Measurements from ENCODE around the gene DHRSX. TPM values are rescaled to one million over a fixed set of nuclear protein-coding genes. Genes with fewer than 3 reads are reported as not detected.

The DHRSX gene
- total and polyA plus RNA-seq, 2 donors (not counting 3 experiments of a cell fraction or from before 2014, with no cell fraction given) = 27.1 to 37.7 TPM

DNA sequence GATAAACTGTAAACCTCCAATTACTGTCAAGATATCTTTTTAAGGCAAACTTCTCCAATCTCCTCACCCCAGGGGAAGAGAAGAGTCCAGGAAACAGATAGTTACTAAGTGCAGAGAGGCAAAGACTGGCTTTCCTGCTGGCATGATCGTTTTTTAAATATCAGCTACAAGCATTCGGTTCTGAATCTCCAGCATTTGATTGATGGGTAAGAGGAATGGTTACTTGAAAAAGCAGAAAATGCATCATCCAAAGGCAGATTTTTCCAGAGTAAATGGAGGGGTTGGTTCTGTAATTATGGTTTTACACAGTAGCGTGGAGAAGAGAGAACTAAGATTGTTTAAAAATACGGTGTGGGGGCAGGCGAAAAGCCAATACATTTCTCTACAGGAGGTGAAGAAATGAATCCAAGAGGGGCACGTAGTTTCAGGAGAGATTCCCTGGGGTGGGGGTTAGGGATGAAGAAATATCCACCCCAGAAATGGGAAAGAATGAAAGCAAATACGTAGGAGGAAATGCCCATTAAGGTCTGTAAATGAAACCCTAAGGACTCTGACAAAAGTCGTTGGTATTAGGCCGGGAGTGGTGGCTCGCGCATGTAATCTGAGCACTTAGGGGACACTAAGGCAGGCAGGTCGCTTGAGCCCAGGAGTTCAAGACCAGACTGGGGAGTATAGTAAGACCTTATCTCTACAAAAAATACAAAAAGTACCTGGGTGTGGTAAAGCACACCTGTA, 248.3 kb downstream of the DHRSX start:
- TF ChIP-seq, protein P1, sequence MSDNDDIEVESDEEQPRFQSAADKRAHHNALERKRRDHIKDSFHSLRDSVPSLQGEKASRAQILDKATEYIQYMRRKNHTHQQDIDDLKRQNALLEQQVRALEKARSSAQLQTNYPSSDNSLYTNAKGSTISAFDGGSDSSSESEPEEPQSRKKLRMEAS (IDR thresholded peaks at IDR 0.05; ENCODE audit: insufficient read depth, insufficient read length) = no peak
- TF ChIP-seq POLR2A (IDR thresholded peaks at IDR 0.05; ENCODE audit: low read depth, low read length) = no peak
- FAIRE-seq (no peak), DNase-seq (ENCODE audit: low read depth, low spot score) (no peak)
- Histone ChIP-seq H3K4me1 (ENCODE audit: control insufficient read depth, extremely low read depth, insufficient read depth, low read length) (no peaks in the 10 kb centered on the region), H3K79me2 (ENCODE audit: control insufficient read depth, insufficient read depth, low read length) (no peaks in the 10 kb centered on the region), H3K27ac (ENCODE audit: insufficient read depth, low read depth, low read length) (no peak overlapping the region), H3K9ac (replicated peaks; ENCODE audit: extremely low read depth, insufficient read depth, low read length) (no peak overlapping the region), H4K20me1 (replicated peaks; ENCODE audit: control insufficient read depth, extremely low read depth, insufficient read depth, low read length) (no peaks in the 10 kb centered on the region), H3K9me3 (replicated peaks; ENCODE audit: control insufficient read depth, insufficient read depth, low read length) (no peaks in the 10 kb centered on the region), H2AFZ (ENCODE audit: low read depth, low read length) (no peak overlapping the region), H3K36me3 (ENCODE audit: control insufficient read depth in 2 of 2, extremely low read depth in 1 of 2, insufficient read depth in 2 of 2, low read length in 2 of 2) (no peaks in the 10 kb centered on the region), H3K9me1 (replicated peaks; ENCODE audit: control insufficient read depth, extremely low read depth, insufficient read depth, low read length) (no peaks in the 10 kb centered on the region), H3K4me3 (replicated peaks in 1 of 3; ENCODE audit: insufficient read depth in 1 of 3, low read depth in 1 of 3, low read length in 3 of 3) (no peak overlapping the region), H3K27me3 (ENCODE audit: control insufficient read depth in 2 of 2, insufficient read depth in 2 of 2, low read length in 2 of 2) (no peaks in the 10 kb centered on the region), H3K4me2 (ENCODE audit: insufficient read depth, low read length) (no peak overlapping the region)
- BruUV-seq (replicated peaks) = no TSS peak
- POLR2A ChIA-PET = no interaction called here
- intact Hi-C loops (cut with micrococcal nuclease) = no loop called here
- dilution Hi-C loops (cut with MboI; ENCODE audit: extremely low pct_ligation_motif_present, low sequenced_read_pairs) = no loop called here
- CTCF ChIA-PET = no interaction called here

GRCh38 chrX:2251211-2251610, 249.6 kb downstream of the DHRSX start:
- Histone ChIP-seq H3K9ac (replicated peaks; ENCODE audit: extremely low read depth, insufficient read depth, low read length) (no peak overlapping the region), H3K4me2 (ENCODE audit: insufficient read depth, low read length) (no peak overlapping the region), H3K36me3 (ENCODE audit: control insufficient read depth in 2 of 2, extremely low read depth in 1 of 2, insufficient read depth in 2 of 2, low read length in 2 of 2) (no peaks in the 10 kb centered on the region), H3K27ac (ENCODE audit: insufficient read depth, low read depth, low read length) (no peak overlapping the region), H3K79me2 (ENCODE audit: control insufficient read depth, insufficient read depth, low read length) (no peaks in the 10 kb centered on the region), H3K4me3 (replicated peaks in 1 of 3; ENCODE audit: insufficient read depth in 1 of 3, low read depth in 1 of 3, low read length in 3 of 3) (no peak overlapping the region), H3K9me1 (replicated peaks; ENCODE audit: control insufficient read depth, extremely low read depth, insufficient read depth, low read length) (no peaks in the 10 kb centered on the region), H4K20me1 (replicated peaks; ENCODE audit: control insufficient read depth, extremely low read depth, insufficient read depth, low read length) (no peaks in the 10 kb centered on the region), H3K4me1 (ENCODE audit: control insufficient read depth, extremely low read depth, insufficient read depth, low read length) (no peaks in the 10 kb centered on the region), H3K9me3 (replicated peaks; ENCODE audit: control insufficient read depth, insufficient read depth, low read length) (no peaks in the 10 kb centered on the region), H2AFZ (ENCODE audit: low read depth, low read length) (no peak overlapping the region), H3K27me3 (ENCODE audit: control insufficient read depth in 2 of 2, insufficient read depth in 2 of 2, low read length in 2 of 2) (no peaks in the 10 kb centered on the region)
- FAIRE-seq (no peak), DNase-seq (ENCODE audit: low read depth, low spot score) (no peak)
- no TSS peak for BruUV-seq (replicated peaks)
- dilution Hi-C loops (cut with MboI; ENCODE audit: extremely low pct_ligation_motif_present, low sequenced_read_pairs) (no loop called here), intact Hi-C loops (cut with micrococcal nuclease) (no loop called here)
- ChIA-PET POLR2A (no interaction called here), CTCF (no interaction called here)
- TF ChIP-seq EZH2 (IDR thresholded peaks at IDR 0.05; ENCODE audit: borderline replicate concordance, low read depth, low read length, severe bottlenecking) (no peak), POLR2A (IDR thresholded peaks at IDR 0.05; ENCODE audit: low read depth, low read length) (no peak), MYC (IDR thresholded peaks at IDR 0.05; ENCODE audit: low read depth, low read length) (no peak), POLR2AphosphoS5 (IDR thresholded peaks at IDR 0.05; ENCODE audit: insufficient read depth, low read depth, low read length) (no peak), CTCF (IDR thresholded peaks at IDR 0.05; ENCODE audit: extremely low read depth in 1 of 2, insufficient read depth in 1 of 2, low read depth in 1 of 2, low read length in 2 of 2) (no peak), JUN (IDR thresholded peaks at IDR 0.05; ENCODE audit: borderline replicate concordance, insufficient read depth, insufficient read length, low read depth) (no peak), FOS (IDR thresholded peaks at IDR 0.05; ENCODE audit: borderline replicate concordance, insufficient read depth, low read length) (no peak), GATA2 (IDR thresholded peaks at IDR 0.05; ENCODE audit: insufficient read depth, insufficient read length, low read depth, low read length) (no peak)
- TF ChIP-seq, protein P1 (IDR thresholded peaks at IDR 0.05; ENCODE audit: insufficient read depth, insufficient read length) = no peak

All from endothelial cell of umbilical vein (primary cell).